IMR-90 (cell line): Measurements from ENCODE around the gene GPAT3. TPM values are rescaled to one million over a fixed set of nuclear protein-coding genes. Genes with fewer than 3 reads are reported as not detected.

Experiments used
- ATAC-seq: fragments of 200-7000 bp; cut with Tn5 transposase; 2 replicates; pipeline ENCODE4 v1.9.1; 2020; ENCODE audit warnings: low read depth, mild to moderate bottlenecking, moderate library complexity
- BruUV-seq: library from RNA; stranded (reverse); fragments of 400-500 nt; replicated peaks from 2 replicates; lab custom pipeline; 2021; lab: Mats Ljungman, UMichigan
- CTCF ChIA-PET: fragments of 300-600 bp; formaldehyde crosslinking; extraction: SDS; loops from one replicate; lab custom pipeline; 2021; ENCODE audit warnings: antibody characterized with exemption; lab: Yijun Ruan, JAX
- POLR2A ChIA-PET: fragments of 300-600 bp; sonication (Branson Sonifier 250); formaldehyde crosslinking; loops from one replicate; lab custom pipeline; 2022; ENCODE audit warnings: antibody characterized with exemption; ENCODE audit not compliant: unreplicated experiment; lab: Charles Lee
- DNase-seq: peaks from one replicate; pipeline ENCODE4 v3.0.0; 2013
- H2AFZ ChIP-seq: replicated peaks from 2 replicates; pipeline ENCODE3; 2013; ENCODE audit warnings: low read length, mild to moderate bottlenecking; ENCODE audit not compliant: poor library complexity
- H2AK5ac ChIP-seq: 2 replicates; pipeline ENCODE4 v1.6.1; 2013; ENCODE audit warnings: low read depth, low read length, inconsistent platforms
- H2AK9ac ChIP-seq: replicated peaks from 2 replicates; pipeline ENCODE3; 2013; ENCODE audit warnings: mild to moderate bottlenecking, low read depth, low read length, moderate library complexity; ENCODE audit not compliant: poor library complexity
- H2BK120ac ChIP-seq: 2 replicates; pipeline ENCODE4 v1.6.1; 2013; ENCODE audit warnings: low read depth, low read length, inconsistent platforms
- H2BK15ac ChIP-seq: 3 replicates; pipeline ENCODE4 v1.6.1; 2013; ENCODE audit warnings: low read depth, low read length, inconsistent platforms
- H2BK20ac ChIP-seq: 2 replicates; pipeline ENCODE4 v1.6.1; 2013; ENCODE audit warnings: low read depth, mild to moderate bottlenecking, inconsistent platforms, low read length, moderate library complexity
- H2BK5ac ChIP-seq: 2 replicates; pipeline ENCODE4 v1.6.1; 2013; ENCODE audit warnings: mild to moderate bottlenecking, low read depth, low read length, inconsistent platforms; ENCODE audit not compliant: poor library complexity, severe bottlenecking
- H3K14ac ChIP-seq: replicated peaks from 2 replicates; pipeline ENCODE4 v1.6.1; 2013; ENCODE audit warnings: low read depth, low read length, inconsistent platforms
- H3K18ac ChIP-seq: 2 replicates; pipeline ENCODE4 v1.6.1; 2013; ENCODE audit warnings: low read depth, low read length, control low read depth
- H3K23ac ChIP-seq: 2 replicates; pipeline ENCODE4 v1.6.1; 2013; ENCODE audit warnings: low read depth, low read length, inconsistent platforms
- H3K27ac ChIP-seq: 2 replicates; pipeline ENCODE4 v1.5.1; 2013; ENCODE audit warnings: mild to moderate bottlenecking, control low read depth, low read length; ENCODE audit not compliant: insufficient read depth
- H3K27me3 ChIP-seq: 2 replicates; pipeline ENCODE4 v1.6.1; 2013; ENCODE audit warnings: low read length; ENCODE audit not compliant: control insufficient read depth, insufficient read depth
- H3K36me3 ChIP-seq: 2 replicates; pipeline ENCODE4 v1.6.1; 2013; ENCODE audit warnings: low read length, mixed read lengths; ENCODE audit not compliant: control insufficient read depth, insufficient read depth
- H3K4ac ChIP-seq: 2 replicates; pipeline ENCODE4 v1.6.1; 2013; ENCODE audit warnings: low read depth, low read length, inconsistent platforms
- H3K4me1 ChIP-seq: 2 replicates; pipeline ENCODE4 v1.6.1; 2013; ENCODE audit warnings: low read length, mixed read lengths; ENCODE audit not compliant: control insufficient read depth, insufficient read depth
- H3K4me2 ChIP-seq: 2 replicates; pipeline ENCODE4 v1.6.1; 2013; ENCODE audit warnings: low read depth, mild to moderate bottlenecking, control low read depth, low read length, moderate library complexity
- H3K4me3 ChIP-seq: 2 replicates; pipeline ENCODE4 v1.5.1; 2013; ENCODE audit warnings: low read depth, mild to moderate bottlenecking, control low read depth, low read length, moderate library complexity; ENCODE audit not compliant: insufficient read depth
- H3K56ac ChIP-seq: 2 replicates; pipeline ENCODE4 v1.6.1; 2013; ENCODE audit warnings: low read length, inconsistent platforms; ENCODE audit not compliant: insufficient read depth; ENCODE audit errors: extremely low read depth
- H3K79me1 ChIP-seq, 2 experiments: 2 replicates each; pipeline ENCODE4 v1.6.1; 2013; ENCODE audit warnings: low read length in 2 of 2, inconsistent platforms in 1 of 2, low read depth in 1 of 2
- H3K9ac ChIP-seq: 2 replicates; pipeline ENCODE4 v1.6.1; 2013; ENCODE audit warnings: low read depth, low read length, control low read depth
- H3K9me1 ChIP-seq: 2 replicates; pipeline ENCODE4 v1.6.1; 2013; ENCODE audit warnings: low read length, inconsistent platforms; ENCODE audit not compliant: insufficient read depth
- H3K9me3 ChIP-seq: 2 replicates; pipeline ENCODE4 v1.6.1; 2013; ENCODE audit warnings: low read length; ENCODE audit not compliant: control insufficient read depth, insufficient read depth
- H4K20me1 ChIP-seq: 2 replicates; pipeline ENCODE4 v1.6.1; 2013; ENCODE audit warnings: low read length, inconsistent platforms; ENCODE audit not compliant: insufficient read depth
- H4K5ac ChIP-seq: 2 replicates; pipeline ENCODE4 v1.6.1; 2013; ENCODE audit warnings: mild to moderate bottlenecking, low read depth, low read length, control low read depth
- H4K8ac ChIP-seq, 2 experiments: 2 replicates each; pipeline ENCODE4 v1.6.1; 2013; ENCODE audit warnings: low read depth in 2 of 2, low read length in 2 of 2, control low read depth in 1 of 2, inconsistent platforms in 1 of 2
- H4K91ac ChIP-seq: 2 replicates; pipeline ENCODE4 v1.6.1; 2013; ENCODE audit warnings: low read depth, low read length, inconsistent platforms; ENCODE audit not compliant: insufficient read depth
- BHLHE40 ChIP-seq: fragments of 150-350 bp; IDR thresholded peaks from 2 replicates; pipeline ENCODE4 v1.6.1; 2016; ENCODE audit warnings: mild to moderate bottlenecking, low read depth, low read length
- CEBPB ChIP-seq: IDR thresholded peaks from 2 replicates; pipeline ENCODE4 v1.6.1; 2012; ENCODE audit warnings: low read depth, low read length, improper control_type of control experiment
- CHD1 ChIP-seq: IDR thresholded peaks from 2 replicates; pipeline ENCODE4 v1.6.1; 2012; ENCODE audit warnings: low read depth, low read length, improper control_type of control experiment
- CTCF ChIP-seq: conservative IDR thresholded peaks from 2 replicates; pipeline ENCODE4 v1.5.1; 2012; ENCODE audit warnings: mild to moderate bottlenecking, low read depth, low read length, improper control_type of control experiment
- FOS ChIP-seq: fragments of 150-350 bp; IDR thresholded peaks from 2 replicates; pipeline ENCODE4 v1.6.1; 2016; ENCODE audit warnings: low read depth, low read length
- MAFK ChIP-seq: IDR thresholded peaks from 2 replicates; pipeline ENCODE4 v1.6.1; 2012; ENCODE audit warnings: low read depth, low read length, improper control_type of control experiment
- MAZ ChIP-seq: IDR thresholded peaks from 2 replicates; pipeline ENCODE4 v1.6.1; 2012; ENCODE audit warnings: low read depth, mild to moderate bottlenecking, low read length, improper control_type of control experiment, moderate library complexity, borderline replicate concordance
- MXI1 ChIP-seq: IDR thresholded peaks from 2 replicates; pipeline ENCODE4 v1.6.1; 2012; ENCODE audit warnings: low read depth, mild to moderate bottlenecking, low read length, moderate library complexity, borderline replicate concordance
- NFE2L2 ChIP-seq: fragments of 150-350 bp; IDR thresholded peaks from 2 replicates; pipeline ENCODE4 v1.6.1; 2016; ENCODE audit warnings: low read depth, mild to moderate bottlenecking, low read length
- POLR2A ChIP-seq: IDR thresholded peaks from 2 replicates; pipeline ENCODE4 v1.6.1; 2012; ENCODE audit warnings: mild to moderate bottlenecking, low read depth, low read length
- RAD21 ChIP-seq: IDR thresholded peaks from 2 replicates; pipeline ENCODE4 v1.6.1; 2012; ENCODE audit warnings: low read length, improper control_type of control experiment
- RCOR1 ChIP-seq: IDR thresholded peaks from 2 replicates; pipeline ENCODE4 v1.6.1; 2012; ENCODE audit warnings: mild to moderate bottlenecking, low read length, improper control_type of control experiment; ENCODE audit not compliant: insufficient replicate concordance
- RFX5 ChIP-seq: IDR thresholded peaks from 2 replicates; pipeline ENCODE4 v1.8.0; 2012; ENCODE audit warnings: low read depth, mild to moderate bottlenecking, low read length, moderate library complexity
- SMC3 ChIP-seq: fragments of 150-350 bp; IDR thresholded peaks from 2 replicates; pipeline ENCODE4 v1.6.1; 2016; ENCODE audit warnings: low read depth, mild to moderate bottlenecking, antibody characterized with exemption, low read length, moderate library complexity
- WGBS, 2 experiments: methylation state at CpG; one replicate each; pipeline versions ENCODE4 v1.1.5 to v1.1.7; 2013; ENCODE audit warnings: missing lambda C conversion rate in 2 of 2; ENCODE audit not compliant: insufficient read length in 1 of 2; ENCODE audit errors: extremely low coverage in 2 of 2; 5-methylcytosine and 5-hydroxymethylcytosine counted together
- dilution Hi-C: fragments of 300-500 bp; cut with HindIII; formaldehyde crosslinking; loops from one replicate; pipeline ENCODE4 v1.14.3; 2018; ENCODE audit warnings: low sequenced_read_pairs; ENCODE audit not compliant: unreplicated experiment
- in situ Hi-C: fragments of 300-500 bp; cut with MboI; formaldehyde crosslinking; loops from 3 replicates; pipeline ENCODE4 v1.14.3; 2019; ENCODE audit warnings: low sequenced_read_pairs, inconsistent platforms, mixed read lengths
- intact Hi-C: fragments of 100-400 bp; cut with micrococcal nuclease; formaldehyde crosslinking; loops from 2 replicates; pipeline ENCODE4 v1.10.0; 2022
- polyA plus RNA-seq, 3 experiments: library from polyadenylated mRNA; depleted of rRNA; stranded (reverse); fragments of >200 nt; gene quantifications; 2 replicates each; pipeline ENCODE4 v1.2.3, GENCODE V29; 2012; ENCODE audit warnings: low replicate concordance in 1 of 3
- total RNA-seq: library from RNA; depleted of rRNA; stranded (reverse); fragments of >200 nt; gene quantifications from 2 replicates; pipeline ENCODE4 v1.2.3, GENCODE V29; 2012
- TF ChIP-seq, protein P1 (sequence below): fragments of 150-350 bp; IDR thresholded peaks from 2 replicates; pipeline ENCODE4 v1.6.1; 2016; ENCODE audit warnings: low read depth, mild to moderate bottlenecking, low read length, moderate library complexity, borderline replicate concordance
- TF ChIP-seq, protein P2 (sequence below): fragments of 150-350 bp; IDR thresholded peaks from 2 replicates; pipeline ENCODE4 v1.6.1; 2017; ENCODE audit warnings: mild to moderate bottlenecking, antibody characterized with exemption, low read length, low read depth

The GPAT3 gene
- total and polyA plus RNA-seq, 2 of the 4 experiments (the other 2 are of a cell fraction) = 1.3 to 2.9 TPM

- Histone ChIP-seq H2BK5ac (no peak overlapping the region), H2BK20ac (no peak overlapping the region), H3K36me3 (no peaks in the 10 kb centered on the region), H2AK5ac (no peak overlapping the region), H3K27me3 (no peaks in the 10 kb centered on the region), H3K4me3 (no peak overlapping the region), H3K27ac (no peak overlapping the region), H3K18ac (no peak overlapping the region), H4K8ac (no peak overlapping the region), H3K79me1 (no peaks in the 10 kb centered on the region), H3K9ac (no peak overlapping the region), H3K23ac (no peak overlapping the region), H3K4me1 (peaks cover 4% of the 10 kb centered on the region; the same call in 1 of the 2 replicates), H3K4ac (no peak overlapping the region), H2BK15ac (no peak overlapping the region), H2AK9ac (no peak overlapping the region), H3K9me1 (no peaks in the 10 kb centered on the region), H2AFZ (no peak overlapping the region), H4K20me1 (no peaks in the 10 kb centered on the region), H4K5ac (no peak overlapping the region), H3K14ac (no peak overlapping the region), H2BK120ac (no peak overlapping the region), H3K56ac (no peak overlapping the region), H3K9me3 (no peaks in the 10 kb centered on the region), H3K4me2 (no peak overlapping the region), H4K91ac (no peak overlapping the region)
- ChIA-PET CTCF (interaction anchor here (1.4 kb wide), 1 partner anchor 18 kb away, joined by 3 read pairs; no protein-coding TSS in a partner anchor), POLR2A (no interaction called here)
- ATAC-seq (no peak), DNase-seq (no peak)
- intact Hi-C loops = no loop called here
- BruUV-seq = no TSS peak
- in situ Hi-C loops = no loop called here
- dilution Hi-C loops = no loop called here
- WGBS, 2 experiments = no CpG with 5 or more reads among the region's 3 CpGs
- no peak for TF ChIP-seq CHD1
- TF ChIP-seq RFX5 = no peak
- no peak for TF ChIP-seq CEBPB
- no peak for TF ChIP-seq RAD21
- TF ChIP-seq, protein P1, sequence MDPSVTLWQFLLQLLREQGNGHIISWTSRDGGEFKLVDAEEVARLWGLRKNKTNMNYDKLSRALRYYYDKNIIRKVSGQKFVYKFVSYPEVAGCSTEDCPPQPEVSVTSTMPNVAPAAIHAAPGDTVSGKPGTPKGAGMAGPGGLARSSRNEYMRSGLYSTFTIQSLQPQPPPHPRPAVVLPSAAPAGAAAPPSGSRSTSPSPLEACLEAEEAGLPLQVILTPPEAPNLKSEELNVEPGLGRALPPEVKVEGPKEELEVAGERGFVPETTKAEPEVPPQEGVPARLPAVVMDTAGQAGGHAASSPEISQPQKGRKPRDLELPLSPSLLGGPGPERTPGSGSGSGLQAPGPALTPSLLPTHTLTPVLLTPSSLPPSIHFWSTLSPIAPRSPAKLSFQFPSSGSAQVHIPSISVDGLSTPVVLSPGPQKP = no peak
- no peak for TF ChIP-seq SMC3
- no peak for TF ChIP-seq RCOR1
- TF ChIP-seq NFE2L2 = no peak
- TF ChIP-seq CTCF = no peak
- no peak for TF ChIP-seq BHLHE40
- no peak for TF ChIP-seq MAZ
- TF ChIP-seq FOS = no peak
- no peak for TF ChIP-seq MXI1
- TF ChIP-seq, protein P2, sequence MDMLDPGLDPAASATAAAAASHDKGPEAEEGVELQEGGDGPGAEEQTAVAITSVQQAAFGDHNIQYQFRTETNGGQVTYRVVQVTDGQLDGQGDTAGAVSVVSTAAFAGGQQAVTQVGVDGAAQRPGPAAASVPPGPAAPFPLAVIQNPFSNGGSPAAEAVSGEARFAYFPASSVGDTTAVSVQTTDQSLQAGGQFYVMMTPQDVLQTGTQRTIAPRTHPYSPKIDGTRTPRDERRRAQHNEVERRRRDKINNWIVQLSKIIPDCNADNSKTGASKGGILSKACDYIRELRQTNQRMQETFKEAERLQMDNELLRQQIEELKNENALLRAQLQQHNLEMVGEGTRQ = no peak
- TF ChIP-seq MAFK = no peak
- no peak for TF ChIP-seq POLR2A
These were observed 53.4 kb downstream of the GPAT3 start for GRCh38 chr4:83589279-83589678.
